Common myeloid progenitor, CD34-positive (primary cell): Measurements from ENCODE around the gene CAMK2N1.

Experiments used
- CTCF ChIA-PET: fragments of 350-600 bp; sonication (Branson Sonifier 250); formaldehyde crosslinking; loops from one replicate; lab custom pipeline; 2021; ENCODE audit warnings: antibody characterized with exemption; lab: Charles Lee
- POLR2A ChIA-PET: fragments of 350-600 bp; sonication (Branson Sonifier 250); formaldehyde crosslinking; loops from one replicate; lab custom pipeline; 2021; ENCODE audit warnings: antibody characterized with exemption; lab: Charles Lee
- DNase-seq, 3 donors: peaks; one replicate each; pipeline versions ENCODE4 v3.0.0 to v3.0.0-alpha.2; 2013
- H3K27ac ChIP-seq, 2 experiments: 1 replicate in 1 of 2; 2 replicates in 1 of 2; pipeline ENCODE4 v1.7.0; 2013; ENCODE audit warnings: inconsistent platforms in 2 of 2, low read length in 2 of 2, mild to moderate bottlenecking in 2 of 2, low read depth in 1 of 2, moderate library complexity in 1 of 2; ENCODE audit not compliant: severe bottlenecking in 2 of 2, insufficient read depth in 1 of 2, poor library complexity in 1 of 2
- H3K27me3 ChIP-seq, 5 experiments: replicated peaks in 2 of 5; 1 replicate in 3 of 5; 2 replicates in 2 of 5; pipeline versions ENCODE4 v1.6.1 to v1.7.0; 2013; ENCODE audit warnings: low read length in 4 of 5, mild to moderate bottlenecking in 2 of 5, moderate library complexity in 2 of 5, inconsistent platforms in 1 of 5; ENCODE audit not compliant: insufficient read depth in 5 of 5, control insufficient read depth in 4 of 5
- H3K36me3 ChIP-seq, 4 experiments: 1 replicate in 2 of 4; 2 replicates in 2 of 4; pipeline versions ENCODE4 v1.6.1 to v1.7.0; 2013; ENCODE audit warnings: low read length in 3 of 4, control low read depth in 1 of 4, mild to moderate bottlenecking in 1 of 4; ENCODE audit not compliant: control insufficient read depth in 4 of 4, insufficient read depth in 4 of 4
- H3K4me1 ChIP-seq, 4 experiments: 1 replicate in 3 of 4; 2 replicates in 1 of 4; pipeline versions ENCODE4 v1.6.1 to v1.7.1; 2013; ENCODE audit warnings: low read length in 3 of 4, mild to moderate bottlenecking in 3 of 4, control low read depth in 1 of 4, inconsistent platforms in 1 of 4, moderate library complexity in 1 of 4; ENCODE audit not compliant: control insufficient read depth in 4 of 4, insufficient read depth in 4 of 4; ENCODE audit errors: control extremely low read depth in 1 of 4
- H3K4me3 ChIP-seq, 7 experiments: 1 replicate in 4 of 7; 2 replicates in 3 of 7; pipeline versions ENCODE4 v1.5.1 to v1.7.0; 2013; ENCODE audit warnings: mild to moderate bottlenecking in 7 of 7, low read length in 6 of 7, moderate library complexity in 6 of 7, inconsistent platforms in 2 of 7, low read depth in 2 of 7, control low read depth in 1 of 7; ENCODE audit not compliant: insufficient read depth in 4 of 7, control insufficient read depth in 1 of 7; ENCODE audit errors: extremely low read depth in 1 of 7
- H3K9me3 ChIP-seq, 5 experiments: 1 replicate in 4 of 5; 2 replicates in 1 of 5; pipeline versions ENCODE4 v1.6.1 to v1.7.1; 2013; ENCODE audit warnings: low read length in 4 of 5, mild to moderate bottlenecking in 2 of 5, inconsistent platforms in 1 of 5, low read depth in 1 of 5, moderate library complexity in 1 of 5; ENCODE audit not compliant: control insufficient read depth in 4 of 5, insufficient read depth in 2 of 5; ENCODE audit errors: control extremely low read depth in 1 of 5
- WGBS: methylation state at CpG from one replicate; pipeline ENCODE4 v1.1.5; 2013; ENCODE audit not compliant: insufficient coverage; 5-methylcytosine and 5-hydroxymethylcytosine counted together

CAMK2N1 gene

GRCh38 chr1:20449735-20450311 is 36.2 kb downstream of the CAMK2N1 start:
- no peak overlapping the region for H3K27ac ChIP-seq
- H3K9me3 ChIP-seq: peaks cover 0 to 4% (median 0%) of the 10 kb centered on the region in 5 experiments
- no peak overlapping the region for H3K4me3 ChIP-seq
- H3K4me1 ChIP-seq: no peaks in the 10 kb centered on the region
- no CpG with 5 or more reads among the region's 4 CpGs for WGBS
- DNase-seq: no peak
- POLR2A ChIA-PET: no interaction called here
- no peaks in the 10 kb centered on the region for H3K36me3 ChIP-seq
- peaks cover 3 to 55% (median 11%) of the 10 kb centered on the region in 5 experiments for H3K27me3 ChIP-seq
- CTCF ChIA-PET: no interaction called here

GRCh38 chr1:20448671-20449071 is 37.3 kb downstream of the CAMK2N1 start:
- WGBS: 31% methylated on average over 3 of the region's 9 CpGs
- Histone ChIP-seq H3K36me3 (no peaks in the 10 kb centered on the region), H3K27me3 (peaks cover 3 to 51% (median 11%) of the 10 kb centered on the region in 5 experiments), H3K4me3 (no peak overlapping the region), H3K27ac (no peak overlapping the region), H3K9me3 (no peaks in the 10 kb centered on the region), H3K4me1 (no peaks in the 10 kb centered on the region)
- ChIA-PET POLR2A (no interaction called here), CTCF (no interaction called here)
- no peak for DNase-seq

GRCh38 chr1:20447794-20448193 is 38.2 kb downstream of the CAMK2N1 start:
- Histone ChIP-seq H3K27me3 (peaks cover 3 to 50% (median 11%) of the 10 kb centered on the region in 5 experiments), H3K36me3 (no peaks in the 10 kb centered on the region), H3K9me3 (no peaks in the 10 kb centered on the region), H3K27ac (no peak overlapping the region), H3K4me3 (no peak overlapping the region), H3K4me1 (no peaks in the 10 kb centered on the region)
- DNase-seq: no peak
- ChIA-PET POLR2A (no interaction called here), CTCF (interaction anchor here (0.6 kb wide), 1 partner anchor 88 kb away, joined by 3 read pairs; no protein-coding TSS in a partner anchor)
- over 99% methylated on average over 7 of the region's 7 CpGs for WGBS

GRCh38 chr1:20446796-20447195 is 39.2 kb downstream of the CAMK2N1 start:
- no peak overlapping the region for H3K4me3 ChIP-seq
- WGBS: 100% methylated on average over 1 of the region's 7 CpGs
- no peak overlapping the region for H3K27ac ChIP-seq
- ChIA-PET POLR2A (no interaction called here), CTCF (interaction anchor here (1.1 kb wide), 1 partner anchor 16 kb away, joined by 3 read pairs; no protein-coding TSS in a partner anchor)
- H3K4me1 ChIP-seq: no peaks in the 10 kb centered on the region
- H3K9me3 ChIP-seq: no peaks in the 10 kb centered on the region
- no peaks in the 10 kb centered on the region for H3K36me3 ChIP-seq
- H3K27me3 ChIP-seq: peaks cover 3 to 46% (median 11%) of the 10 kb centered on the region in 5 experiments
- DNase-seq: no peak

GRCh38 chr1:20445956-20446355 is 40.1 kb downstream of the CAMK2N1 start:
- Histone ChIP-seq H3K27me3 (peaks cover 3 to 42% (median 9%) of the 10 kb centered on the region in 5 experiments), H3K4me3 (no peak overlapping the region), H3K4me1 (no peaks in the 10 kb centered on the region), H3K9me3 (no peaks in the 10 kb centered on the region), H3K36me3 (no peaks in the 10 kb centered on the region), H3K27ac (no peak overlapping the region)
- POLR2A ChIA-PET: no interaction called here
- CTCF ChIA-PET: interaction anchor here (1.1 kb wide), 1 partner anchor 15 kb away, joined by 3 read pairs; no protein-coding TSS in a partner anchor
- DNase-seq: no peak
- WGBS: 70% methylated on average over 4 of the region's 6 CpGs

- H3K27me3 ChIP-seq: peaks cover 0 to 32% (median 5%) of the 10 kb centered on the region in 5 experiments
- no peaks in the 10 kb centered on the region for H3K4me1 ChIP-seq
- H3K27ac ChIP-seq: no peak overlapping the region
- ChIA-PET CTCF (no interaction called here), POLR2A (no interaction called here)
- 90% methylated on average over 5 of the region's 11 CpGs for WGBS
- no peak for DNase-seq
- no peak overlapping the region for H3K4me3 ChIP-seq
- H3K9me3 ChIP-seq: no peaks in the 10 kb centered on the region
- H3K36me3 ChIP-seq: no peaks in the 10 kb centered on the region
Measured at GRCh38 chr1:20443703-20444586, 42.1 kb downstream of the CAMK2N1 start.
